Cortex of kidney (tissue), 1 donor: ENCODE results near the gene COL3A1.

Experiments used
- DNase-seq: peaks from one replicate; lab custom pipeline; 2025; lab: John Stamatoyannopoulos, UW

The COL3A1 gene

DNA sequence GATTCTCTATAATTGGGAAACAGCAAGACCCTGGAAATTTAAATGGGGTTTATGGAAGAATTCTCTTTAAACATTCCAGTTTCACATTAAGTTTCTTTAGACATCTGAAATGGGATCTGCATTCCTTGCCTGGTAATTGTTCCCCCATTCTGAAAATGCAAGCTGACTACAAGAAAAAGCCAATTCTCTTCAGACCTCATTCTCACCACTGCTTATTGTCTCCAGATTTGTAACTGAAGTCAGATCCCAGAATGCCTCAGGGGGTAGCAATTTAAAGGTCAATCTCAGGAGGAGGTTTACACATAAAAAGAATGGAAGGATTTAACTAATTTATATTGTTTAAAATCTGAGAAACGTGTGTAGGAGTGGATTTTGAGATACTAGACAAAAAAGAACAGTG is 41.2 kb downstream of the COL3A1 start:
- no peak for DNase-seq

DNA sequence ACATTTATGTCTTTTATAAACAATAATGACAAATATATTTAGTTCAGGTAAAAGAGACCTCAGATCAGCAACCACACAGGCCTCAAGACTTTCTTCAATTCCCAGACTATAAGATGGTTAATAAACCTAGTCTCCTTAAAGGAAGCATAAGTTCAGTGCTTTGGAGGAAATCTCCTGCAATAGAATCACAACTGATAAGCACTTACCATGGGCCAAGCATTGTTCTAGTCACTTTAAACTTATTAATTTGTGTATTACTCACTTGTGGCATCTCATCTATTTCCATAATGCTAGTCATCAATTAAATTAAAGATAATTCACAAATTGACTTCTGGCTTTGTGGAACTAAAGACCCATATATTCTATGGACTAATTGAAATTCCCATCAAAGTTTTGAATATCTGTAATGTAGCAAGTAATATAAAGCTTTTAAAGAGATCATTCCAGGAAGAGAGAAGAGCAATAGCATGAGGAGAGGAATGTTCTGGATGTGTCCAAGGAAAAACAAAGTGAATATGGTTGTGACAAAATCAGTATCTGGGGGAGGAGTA is 42.2 kb downstream of the COL3A1 start:
- DNase-seq: no peak

DNA sequence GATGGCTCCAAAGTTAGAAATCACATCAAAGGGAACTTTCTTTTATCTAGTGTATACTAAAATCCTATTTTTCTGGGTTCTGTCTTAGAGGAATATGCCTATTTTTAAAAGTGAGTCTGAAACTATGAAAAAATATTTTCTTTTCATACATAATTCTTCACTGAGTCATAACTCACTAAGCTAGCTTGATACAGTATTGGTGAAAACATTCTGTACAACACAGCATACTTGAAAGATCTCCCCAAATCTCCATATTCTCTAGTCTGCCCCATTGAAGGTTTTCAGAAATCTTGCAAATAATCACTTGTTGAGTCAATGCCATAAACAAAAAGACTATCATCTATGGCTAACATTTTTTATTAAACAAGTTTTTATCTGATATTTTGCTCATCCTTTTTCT is 44.5 kb downstream of the COL3A1 start:
- no peak for DNase-seq

DNA sequence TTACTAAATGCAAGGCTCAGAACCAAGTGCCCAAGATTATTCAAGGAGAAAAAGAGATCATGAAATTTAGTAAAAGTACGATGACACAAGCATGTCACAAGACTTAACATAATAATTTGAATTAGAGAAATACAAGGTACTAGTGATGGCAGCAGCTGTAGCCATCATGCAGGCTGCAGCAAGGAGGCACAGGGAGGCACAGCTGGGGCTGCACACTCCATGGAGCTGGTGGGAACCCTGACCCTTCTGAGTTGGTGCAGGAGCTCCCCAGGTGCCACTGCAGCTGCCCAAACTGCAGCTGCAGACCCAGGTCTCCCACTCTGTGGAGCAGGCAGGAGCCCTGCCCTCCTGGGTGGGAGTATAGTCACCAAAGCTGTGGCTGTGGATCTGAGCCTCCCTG is 46.0 kb downstream of the COL3A1 start:
- no peak for DNase-seq

DNA sequence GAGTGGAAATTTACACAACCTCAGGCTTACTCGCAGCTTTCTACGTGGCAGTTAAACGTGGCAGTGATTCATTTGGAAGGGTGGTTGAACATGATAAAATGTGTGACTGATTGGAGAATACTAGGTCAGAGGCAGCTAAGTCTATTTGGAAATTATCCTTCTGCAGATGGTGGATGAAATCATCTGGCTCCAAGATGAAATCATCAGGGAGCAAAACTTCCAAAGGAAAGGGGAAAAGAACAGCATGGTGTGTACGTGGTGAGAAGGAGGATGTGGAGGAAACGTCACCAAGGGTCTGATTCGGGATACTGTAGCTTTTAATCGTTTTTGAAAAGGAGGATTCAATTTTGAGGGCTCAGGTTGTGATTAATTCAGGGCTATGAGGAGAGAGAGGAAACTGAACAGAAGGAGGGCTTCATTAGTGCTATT is 47.9 kb downstream of the COL3A1 start:
- DNase-seq: no peak

DNA sequence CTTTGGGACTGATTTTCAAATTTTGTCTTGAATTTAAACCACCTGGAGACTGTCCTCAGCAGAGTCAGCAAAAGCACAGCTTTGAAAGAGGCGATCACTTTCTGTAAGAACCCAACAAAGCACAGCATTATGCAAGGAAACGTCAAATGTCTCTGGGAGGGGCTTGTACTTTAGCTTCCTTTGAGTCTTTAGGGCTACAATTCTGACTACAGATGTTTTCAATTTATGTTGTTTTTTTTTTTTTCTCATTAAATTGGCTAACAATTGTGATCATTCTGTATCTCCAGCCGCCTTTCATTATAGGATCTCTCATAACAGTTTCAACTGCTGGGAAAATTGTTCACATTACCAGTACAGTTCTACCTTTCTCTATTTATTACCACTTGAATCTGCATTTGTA is 48.3 kb downstream of the COL3A1 start:
- no peak for DNase-seq

DNA sequence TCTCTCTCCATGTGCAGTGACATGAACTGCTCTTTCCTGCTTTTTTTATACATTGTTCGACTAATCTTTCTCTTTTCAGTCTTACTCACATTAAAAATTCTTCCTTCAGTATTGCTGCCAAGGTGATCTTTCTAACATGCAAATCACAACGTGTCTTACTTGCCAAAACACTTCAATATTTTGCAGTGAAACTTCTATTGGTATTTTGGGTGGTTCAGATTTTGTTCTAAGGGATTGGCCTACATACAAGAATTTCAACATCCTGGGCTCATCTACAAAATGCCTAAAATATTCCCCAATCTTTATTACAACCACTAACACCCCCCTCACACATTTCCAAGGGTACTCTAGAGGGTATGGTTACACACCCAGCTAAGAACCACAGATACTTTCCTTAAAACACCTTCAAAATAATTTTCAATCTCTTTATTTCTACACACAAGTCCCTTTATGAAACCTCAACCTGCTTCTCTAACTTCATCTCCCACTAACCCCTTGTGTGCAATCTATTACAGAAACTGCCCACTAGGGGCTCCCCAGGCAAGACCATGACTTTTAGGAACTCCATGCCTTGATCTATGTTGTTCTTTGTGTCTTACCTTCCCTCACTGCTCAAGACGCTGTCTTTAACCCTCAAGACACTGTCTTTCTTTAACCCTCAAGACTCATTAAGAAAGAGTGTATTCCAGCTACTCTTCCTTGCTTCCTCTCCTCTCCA is 50.9 kb downstream of the COL3A1 start:
- DNase-seq: no peak

DNA sequence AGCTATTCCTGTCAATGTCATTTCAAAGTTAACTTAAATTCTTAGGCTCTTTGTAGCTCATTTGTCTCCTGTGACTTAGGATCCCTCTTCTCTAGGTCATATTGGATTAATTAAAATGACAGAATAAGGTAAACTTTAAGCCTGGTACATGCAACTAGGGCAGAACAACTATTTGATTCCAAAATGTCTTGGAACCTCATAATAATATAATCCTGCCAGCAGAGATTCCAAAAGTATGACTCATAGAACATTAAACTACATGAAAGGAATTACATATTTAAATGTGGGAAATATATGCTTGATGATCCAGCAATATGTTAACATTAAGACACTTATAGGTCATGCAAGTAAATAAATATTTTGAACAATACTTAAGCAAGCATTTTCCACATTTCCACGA is 63.3 kb downstream of the COL3A1 start:
- DNase-seq: no peak

DNA sequence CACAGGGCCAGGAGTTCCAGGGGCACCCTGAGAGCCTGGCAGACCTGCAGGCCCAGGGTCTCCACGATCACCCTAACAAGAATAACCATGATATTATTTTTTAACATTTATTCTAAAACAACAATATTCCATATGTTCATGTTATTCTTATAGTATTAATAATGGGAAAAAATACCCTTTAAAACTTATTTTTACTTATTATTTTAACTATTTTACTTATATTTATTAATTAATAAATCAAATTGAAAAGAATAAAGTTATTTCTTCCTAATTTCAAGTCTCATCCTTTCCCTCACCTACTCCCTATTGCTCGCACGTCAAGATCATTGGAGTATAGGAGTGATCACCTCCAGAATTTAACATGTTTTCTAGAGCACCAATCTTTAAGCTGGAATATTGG is 71.7 kb downstream of the COL3A1 start:
- DNase-seq: no peak

DNA sequence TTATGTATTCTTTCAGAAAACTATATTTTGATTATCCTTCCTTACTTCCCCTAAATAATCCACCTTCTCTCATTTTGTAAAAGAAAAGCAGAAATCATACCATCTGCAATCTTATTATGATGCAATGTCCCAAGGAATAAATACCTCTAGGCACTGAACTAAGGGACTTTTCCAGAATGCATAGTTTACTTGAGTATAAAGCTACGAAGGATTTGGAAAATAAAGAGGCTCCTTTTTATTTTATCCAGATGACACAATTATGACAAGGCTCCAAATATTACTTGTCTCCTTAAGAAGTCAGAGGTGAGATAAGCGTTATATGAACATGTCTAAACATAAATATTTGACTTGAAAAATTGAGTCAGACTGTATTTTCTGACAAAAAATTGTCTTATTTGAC is 72.1 kb downstream of the COL3A1 start:
- no peak for DNase-seq

DNA sequence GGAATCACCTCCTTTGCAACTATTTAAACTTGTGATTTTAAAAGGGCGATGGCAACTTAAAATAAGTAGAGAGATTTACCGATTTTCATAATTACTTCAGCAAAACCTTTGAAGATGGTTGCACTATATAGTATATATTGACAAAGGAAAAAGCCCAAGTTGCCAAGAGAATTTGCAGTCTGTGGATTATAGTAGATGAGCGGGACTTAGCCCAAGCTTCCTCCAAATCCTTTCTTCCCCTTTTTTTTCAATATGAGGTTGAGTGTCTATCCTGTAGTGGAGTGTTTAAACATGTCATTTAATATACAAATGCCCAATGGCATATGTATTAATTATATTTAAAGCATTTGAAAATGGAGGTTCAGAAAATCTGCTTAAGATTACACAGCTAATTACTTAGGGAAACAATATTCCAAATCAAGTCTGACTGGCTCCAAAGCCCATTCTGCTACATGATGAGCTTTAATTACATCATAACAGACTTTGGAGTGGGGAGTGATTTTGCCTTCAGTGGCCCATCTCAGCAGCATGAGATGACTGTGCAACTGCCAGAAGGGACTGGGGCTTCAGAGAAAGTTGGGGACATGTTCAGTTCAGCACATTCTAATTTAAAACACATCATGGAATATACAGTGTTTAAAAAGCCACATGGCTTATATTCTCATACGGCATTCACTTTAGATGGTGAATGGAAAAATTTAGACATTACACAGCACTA is 73.2 kb downstream of the COL3A1 start:
- DNase-seq: no peak

DNA sequence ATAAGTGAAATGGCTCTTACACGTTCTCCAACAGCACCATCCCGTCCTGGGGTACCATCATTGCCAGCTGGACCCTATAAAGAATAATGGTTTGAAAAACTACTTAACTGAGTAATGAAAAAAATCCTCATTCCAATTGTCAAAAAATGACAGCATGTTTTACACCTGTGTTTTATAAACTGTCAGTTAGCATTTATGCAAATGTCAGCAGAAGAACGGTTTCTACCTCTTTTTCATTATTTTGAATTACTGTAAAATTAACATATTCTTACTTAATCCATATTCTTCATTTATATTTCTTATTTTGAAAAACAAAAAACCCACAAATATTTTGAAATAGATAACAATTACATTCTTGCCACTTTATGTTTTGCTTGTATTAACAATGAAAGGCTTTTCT is 74.0 kb downstream of the COL3A1 start:
- DNase-seq: no peak

DNA sequence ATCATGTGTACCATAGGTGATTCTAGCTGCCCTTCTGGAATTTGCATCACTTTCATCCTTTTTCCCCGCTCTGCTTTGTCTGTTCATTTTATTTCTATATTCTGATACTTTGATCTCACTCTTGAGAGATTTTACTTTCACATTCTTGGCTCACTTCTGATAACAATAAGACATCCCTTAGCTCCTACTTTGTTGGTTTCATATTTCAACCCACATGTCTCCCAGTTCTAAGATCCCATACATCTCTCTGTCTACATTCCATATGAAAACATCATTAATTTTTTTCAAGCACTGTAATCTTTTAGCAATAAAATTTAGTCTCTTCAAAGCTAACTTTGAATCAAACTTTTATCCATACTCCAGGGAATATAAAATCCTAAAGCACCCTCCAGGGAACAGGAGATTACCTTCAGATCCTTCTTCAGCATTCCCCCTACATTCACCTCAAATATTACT is 75.6 kb downstream of the COL3A1 start:
- DNase-seq: no peak

DNA sequence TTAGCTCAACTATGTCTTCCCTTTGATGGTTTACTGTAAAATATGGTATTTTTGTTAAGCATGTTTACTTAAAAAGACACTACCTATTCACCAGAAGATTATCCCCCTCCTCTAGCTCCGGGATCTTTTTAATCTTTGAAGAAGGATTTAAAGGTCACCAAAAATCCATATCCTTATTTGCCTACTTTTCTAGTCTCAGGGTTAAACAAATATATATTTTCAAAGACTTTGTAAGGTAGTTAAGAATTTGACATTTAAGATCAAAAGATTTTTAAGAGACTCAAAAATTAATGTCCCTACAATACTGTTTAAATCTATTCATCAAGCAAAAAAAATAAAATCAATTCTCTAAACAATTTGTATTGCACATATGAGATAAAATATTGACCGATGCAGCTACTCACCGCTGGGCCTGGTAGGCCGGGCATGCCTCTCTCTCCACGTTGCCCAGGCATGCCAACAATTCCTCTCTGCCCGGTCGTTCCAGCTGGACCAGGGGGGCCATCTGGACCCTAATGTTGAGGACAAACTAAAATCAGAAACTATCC is 76.1 kb downstream of the COL3A1 start:
- DNase-seq: no peak

DNA sequence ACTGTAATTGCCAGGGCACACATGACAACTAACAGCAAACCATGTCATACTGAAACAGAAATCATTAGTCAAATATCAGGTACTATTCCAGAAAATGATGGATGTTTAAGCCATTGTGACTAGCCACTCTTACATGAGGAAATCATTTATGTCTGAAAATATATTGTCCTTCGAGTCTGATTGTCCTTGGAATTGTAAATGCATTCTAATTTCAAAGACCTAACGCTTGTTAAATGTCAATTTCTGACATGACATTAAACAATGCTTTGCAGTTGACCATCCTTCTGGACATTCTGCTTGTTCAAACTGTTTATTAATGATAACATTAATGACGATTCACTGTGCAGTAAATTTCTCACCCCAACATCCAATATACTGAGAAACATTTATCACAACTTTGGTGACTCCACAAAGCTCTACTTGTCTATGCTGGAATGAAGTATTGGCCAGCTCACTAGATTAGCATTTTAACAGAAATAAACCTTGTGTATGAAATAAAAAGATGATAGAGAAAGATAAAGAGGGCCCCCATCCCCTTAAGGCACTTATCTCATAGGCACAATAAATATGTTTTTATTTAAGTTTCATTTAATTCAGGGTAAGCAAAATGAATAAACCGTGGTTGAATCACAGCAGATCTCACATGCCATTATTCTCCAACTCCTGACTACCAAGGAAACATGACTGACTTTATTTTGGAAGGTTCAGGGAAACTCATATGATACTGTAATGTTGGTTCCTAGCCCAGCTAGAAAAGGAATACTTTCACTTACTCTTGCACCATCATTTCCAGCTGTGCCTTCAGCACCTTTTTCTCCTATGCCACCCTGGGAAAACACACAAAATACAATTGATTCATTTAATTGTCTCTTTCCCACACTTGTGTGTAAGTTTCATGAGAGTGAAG is 82.3 kb downstream of the COL3A1 start:
- no peak for DNase-seq

DNA sequence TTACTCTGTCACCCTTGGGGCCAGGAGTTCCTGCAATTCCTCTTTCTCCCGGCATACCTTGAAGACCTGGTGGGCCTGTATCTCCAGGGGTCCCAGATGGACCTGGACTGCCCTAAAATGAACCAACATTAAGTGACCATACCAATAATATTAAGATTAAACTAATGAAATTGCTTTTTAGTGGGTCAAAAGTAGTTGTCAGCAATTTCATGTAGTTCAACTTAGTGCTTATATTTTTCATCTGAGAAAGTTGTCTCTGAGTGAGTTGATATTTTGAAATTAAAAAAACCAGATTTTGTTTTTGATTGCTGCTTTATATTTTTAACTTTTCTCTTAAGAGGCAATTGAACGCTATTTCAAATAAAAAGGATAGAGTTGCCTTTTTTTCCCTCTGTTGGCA is 83.1 kb downstream of the COL3A1 start:
- DNase-seq: no peak

DNA sequence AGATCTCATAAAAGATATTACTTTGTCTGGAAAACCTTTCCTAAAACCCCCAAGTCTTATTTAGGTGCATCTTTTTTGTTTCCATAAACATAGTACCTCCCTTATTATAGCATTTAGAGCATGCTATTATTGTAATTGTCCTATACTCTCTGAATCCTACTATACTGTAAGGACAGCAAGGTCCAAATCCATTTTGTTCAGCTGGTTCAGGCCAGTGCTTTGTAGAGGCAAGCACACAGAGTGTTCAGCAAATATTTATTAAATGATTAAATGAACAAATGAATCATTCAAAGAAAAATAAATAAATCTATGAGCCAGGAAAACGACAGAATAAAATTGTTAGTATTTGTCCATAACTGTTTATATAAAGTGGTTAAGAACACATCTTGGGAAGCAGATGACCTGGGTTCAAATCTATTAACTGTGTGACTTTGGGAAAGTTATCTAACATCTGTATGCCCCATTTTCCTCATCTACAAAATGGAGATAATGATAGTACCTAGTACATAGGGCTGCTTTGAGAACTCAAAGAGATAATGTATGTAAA is 86.0 kb downstream of the COL3A1 start:
- DNase-seq: no peak
